Hepatic stellate cell (primary cell): ENCODE results near the gene EEFSEC.

Experiments
- DNase-seq: peaks from one replicate; pipeline ENCODE4 v3.0.0; 2011; ENCODE audit warnings: low spot score

The EEFSEC gene

DNA sequence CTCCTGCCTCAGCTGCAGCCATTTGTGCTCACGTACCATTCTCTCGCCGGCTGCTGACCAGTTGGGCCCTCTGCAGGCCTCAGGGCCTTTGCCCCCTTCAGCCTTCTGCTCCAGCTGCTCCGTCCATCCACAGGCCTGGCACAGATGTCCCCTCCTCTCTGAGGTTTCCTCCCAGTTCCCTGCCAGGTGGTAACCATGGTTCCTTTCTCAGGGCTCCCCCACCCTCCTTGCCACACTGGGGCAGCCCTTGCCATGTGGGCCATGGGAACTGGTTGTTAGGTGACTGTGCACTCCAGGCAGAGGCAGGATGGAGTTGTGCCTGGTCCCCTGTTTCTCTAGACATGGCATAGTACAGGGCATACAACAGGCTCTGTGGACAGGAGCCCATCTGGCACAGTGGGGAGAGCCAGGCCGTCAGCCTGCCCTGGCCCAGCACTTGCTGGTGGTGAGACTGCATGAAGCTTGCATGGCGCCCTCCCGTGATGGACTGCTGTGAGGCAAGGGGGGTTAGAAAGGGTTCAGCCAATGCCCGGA lies 164.5 kb downstream of the EEFSEC start:
- no peak for DNase-seq

DNA sequence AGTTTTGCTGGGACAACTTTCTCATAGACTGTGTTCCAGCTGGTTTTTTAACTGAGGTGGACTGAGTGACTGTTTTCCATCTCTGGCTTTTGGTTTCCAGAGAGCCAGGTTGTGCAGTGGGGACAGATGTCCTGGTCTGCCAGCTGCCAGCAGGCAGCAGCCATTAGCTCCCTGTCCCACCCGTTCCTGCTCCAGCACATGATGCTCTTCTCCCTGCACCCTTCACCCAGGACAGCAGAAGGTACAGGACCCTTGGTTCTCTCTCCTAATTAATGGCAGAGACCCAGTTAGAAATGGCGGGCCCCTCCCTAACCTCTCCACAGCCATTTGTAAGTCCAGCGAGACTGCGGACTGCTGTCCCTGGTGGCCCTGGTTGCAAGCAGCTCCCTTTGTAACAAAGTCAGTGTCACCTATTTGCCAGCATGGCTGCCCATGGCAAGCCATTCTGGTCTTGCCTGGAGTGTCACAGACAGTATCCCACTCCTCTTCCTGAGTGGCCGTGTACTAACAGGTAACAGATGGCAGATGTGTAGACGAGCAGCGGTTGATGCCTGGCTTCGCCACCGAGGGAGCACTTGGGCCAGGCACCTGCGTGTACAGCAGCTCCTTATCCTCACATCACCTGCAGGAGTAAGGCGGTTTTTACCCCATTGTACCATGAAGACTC lies 165.1 kb downstream of the EEFSEC start:
- DNase-seq = no peak

GRCh38 chr3:128319107-128319506 lies 165.8 kb downstream of the EEFSEC start:
- DNase-seq = no peak

- DNase-seq = no peak
These were observed 166.5 kb downstream of the EEFSEC start for GRCh38 chr3:128319741-128320141.

- no peak for DNase-seq
These were observed 167.5 kb downstream of the EEFSEC start for GRCh38 chr3:128320551-128321340.

- no peak for DNase-seq
These were observed 168.1 kb downstream of the EEFSEC start for GRCh38 chr3:128321418-128321817.

DNA sequence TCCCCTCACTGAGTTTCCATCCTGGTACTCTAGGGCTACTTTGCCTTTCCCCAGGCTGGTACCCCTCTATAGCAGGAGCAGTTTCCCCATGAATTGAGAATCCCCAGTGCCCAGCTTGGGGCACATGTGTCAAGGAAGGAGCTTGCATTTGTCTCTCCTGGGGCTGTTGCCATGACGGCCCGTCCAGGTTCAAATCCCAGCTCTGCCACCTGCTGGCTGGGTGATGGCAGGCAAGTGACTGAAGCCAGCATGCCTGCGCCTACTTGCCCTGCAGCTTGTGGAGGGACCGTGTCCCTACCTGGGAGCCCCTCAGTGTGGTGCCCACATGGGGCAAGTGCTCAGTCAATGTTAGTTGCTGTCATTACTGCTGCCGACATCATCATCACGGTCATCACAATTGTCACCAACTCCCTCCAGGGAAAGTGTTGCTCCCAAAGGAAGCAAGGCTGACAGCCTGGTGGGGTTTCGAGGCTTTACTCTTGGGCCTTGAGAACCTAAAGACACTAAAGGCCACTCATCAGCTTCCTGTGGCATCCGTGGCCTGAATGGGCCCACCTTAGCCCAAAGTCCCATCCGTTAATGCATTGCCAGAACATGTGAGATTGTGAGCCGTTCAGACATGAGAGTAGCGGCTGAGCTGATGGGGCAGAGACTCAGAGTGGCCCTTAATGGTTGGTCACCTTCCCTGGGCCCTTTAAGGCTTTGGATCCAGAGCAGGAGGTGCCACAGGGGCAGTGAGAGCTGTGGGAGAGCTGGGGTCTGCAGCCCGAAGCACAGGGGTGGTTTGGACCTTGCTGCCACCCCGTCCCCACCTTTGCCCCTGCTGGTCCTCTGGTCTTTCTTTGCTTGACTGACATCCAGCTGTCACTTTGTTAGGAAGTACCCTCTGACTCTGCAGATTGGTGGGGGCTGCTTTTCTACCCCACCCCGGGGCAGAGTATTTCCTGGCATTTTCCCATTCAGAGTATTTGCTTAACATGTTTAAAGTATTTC lies 169.0 kb downstream of the EEFSEC start:
- peak; percentile 60 for DNase-seq

- DNase-seq = no peak
These were observed 170.2 kb downstream of the EEFSEC start for GRCh38 chr3:128323206-128324081.

- DNase-seq = no peak
These were observed 171.8 kb downstream of the EEFSEC start for GRCh38 chr3:128324911-128325592.

GRCh38 chr3:128326051-128326823 lies 173.0 kb downstream of the EEFSEC start:
- no peak for DNase-seq

DNA sequence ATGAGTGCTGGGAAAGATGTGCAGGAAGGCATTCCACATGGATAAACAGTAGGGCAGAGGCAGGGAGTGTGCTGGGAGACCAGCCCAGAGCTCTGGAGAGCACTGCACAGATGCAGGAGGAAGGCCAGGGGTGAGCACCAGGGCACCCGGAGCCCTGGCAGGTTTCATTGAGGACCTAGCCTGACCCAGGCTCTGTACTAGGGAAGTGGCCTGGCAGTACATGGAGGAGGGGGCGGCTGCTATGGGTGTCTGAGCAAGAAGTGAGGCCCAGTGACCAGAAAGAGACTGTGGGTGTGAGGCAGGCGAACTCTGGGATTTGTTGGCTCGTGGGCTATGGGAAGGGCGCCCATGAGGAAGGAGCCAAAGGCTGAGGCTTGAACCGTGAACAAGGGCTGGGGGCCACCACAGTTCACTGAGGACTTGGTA lies 174.3 kb downstream of the EEFSEC start:
- no peak for DNase-seq

DNA sequence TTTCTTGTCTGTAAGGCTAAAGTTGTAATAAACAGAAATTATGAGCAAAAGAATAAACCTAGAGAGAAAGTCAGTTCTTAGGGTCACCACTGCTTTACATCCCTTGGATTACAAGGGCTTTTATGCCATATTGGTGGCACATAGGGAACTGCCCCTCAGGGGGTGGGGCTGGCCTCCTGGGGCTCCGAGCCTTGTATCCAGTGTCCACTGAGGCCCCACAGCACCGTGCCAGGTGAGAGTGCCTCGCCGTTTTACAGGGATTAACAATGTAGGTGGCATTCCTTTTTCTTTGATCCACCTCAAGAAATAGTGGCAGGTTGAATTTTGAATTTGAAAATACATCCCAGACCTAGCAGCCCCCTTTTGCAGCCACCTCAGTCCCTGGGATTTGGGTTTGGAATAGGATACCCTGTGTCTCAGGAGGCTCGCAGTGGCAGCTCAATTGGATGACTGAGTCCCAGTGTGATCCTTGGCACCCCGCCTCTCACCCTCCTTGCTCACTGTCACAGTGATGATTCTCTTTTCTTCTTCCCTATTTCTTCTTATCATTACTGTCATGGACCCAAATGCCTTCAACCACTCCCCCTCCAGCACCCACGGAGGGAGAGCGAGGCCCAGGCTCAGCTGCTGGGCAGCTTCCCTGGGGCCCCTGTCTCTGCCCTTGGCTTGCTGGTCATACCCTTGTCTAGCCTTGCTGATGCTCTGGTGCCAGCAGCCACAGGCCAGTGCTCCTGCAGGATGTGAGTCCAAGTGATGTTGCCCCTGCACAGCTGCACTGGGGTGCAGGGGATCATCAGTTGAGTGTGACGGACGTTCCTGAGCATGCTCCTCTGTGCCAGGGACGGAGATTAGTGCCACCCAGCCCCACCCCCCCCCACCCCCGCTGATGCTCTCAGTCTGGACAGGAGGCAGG lies 175.5 kb downstream of the EEFSEC start:
- no peak for DNase-seq

DNA sequence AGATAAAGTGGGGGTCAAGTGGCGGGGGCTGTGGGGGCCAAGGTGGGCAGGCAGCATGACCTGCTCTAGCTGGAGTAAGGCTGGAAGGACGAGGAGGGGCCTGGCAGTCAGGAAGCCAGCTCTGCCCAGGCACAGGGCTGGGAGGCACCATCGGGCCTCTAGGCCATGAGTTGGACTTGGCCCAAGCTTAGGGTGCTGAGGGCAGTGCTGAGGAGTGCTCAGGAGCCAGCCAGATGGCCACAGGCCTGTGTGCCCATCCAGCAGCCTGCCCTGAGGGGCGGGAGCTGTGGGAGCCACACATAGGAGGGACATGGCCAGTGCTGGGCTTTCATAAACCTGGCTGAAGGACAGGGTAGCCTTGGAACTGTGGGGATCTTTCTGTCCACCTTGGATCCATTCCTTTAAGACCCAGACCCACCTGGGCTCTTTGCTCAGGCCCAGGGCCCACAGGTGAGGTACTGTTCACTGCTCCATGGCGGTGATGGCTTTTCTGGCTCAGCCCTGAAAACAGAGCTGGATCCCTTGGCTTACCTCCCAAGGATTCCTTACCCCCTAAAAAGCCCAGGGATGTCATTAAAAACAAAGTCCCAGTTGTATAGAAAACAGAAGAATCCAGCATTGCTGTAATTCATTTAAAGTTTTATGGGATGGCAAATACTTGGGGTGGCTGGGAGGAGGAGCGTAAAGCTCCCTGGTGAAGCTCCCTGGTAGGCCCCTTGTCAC lies 176.4 kb downstream of the EEFSEC start:
- DNase-seq = no peak

- DNase-seq = no peak
These were observed 177.0 kb downstream of the EEFSEC start for GRCh38 chr3:128330214-128330842.

GRCh38 chr3:128334086-128334645 lies 180.9 kb downstream of the EEFSEC start:
- no peak for DNase-seq

DNA sequence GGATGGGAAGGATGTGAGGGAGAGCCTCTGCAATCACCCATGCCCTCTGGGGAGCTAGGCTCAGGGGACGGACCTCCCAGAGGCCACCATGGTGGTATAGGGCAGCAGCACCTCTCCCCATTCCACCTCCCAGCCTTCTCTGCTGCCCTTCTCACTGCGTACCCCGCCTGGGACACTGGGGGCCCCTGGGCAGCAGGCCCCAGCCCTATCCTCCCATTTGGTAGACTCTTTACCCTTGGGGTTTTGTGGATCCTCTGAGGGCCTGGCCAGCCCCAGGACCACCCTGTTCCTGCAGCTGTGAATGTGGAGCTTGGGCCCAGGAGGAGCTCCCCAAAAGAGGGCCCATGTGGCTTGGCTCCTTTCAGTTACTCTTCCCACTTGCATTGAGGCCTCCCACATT lies 181.5 kb downstream of the EEFSEC start:
- DNase-seq = no peak
